ENCODE data around the gene NSMCE4A. TPM values are rescaled to one million over a fixed set of nuclear protein-coding genes. Genes with fewer than 3 reads are reported as not detected.

Gene NSMCE4A
- total RNA-seq, 1 experiment from 2014 or later: 64.4 TPM

- Mint-ChIP-seq H3K27me3 (ENCODE audit: low read depth) (no peaks in the 10 kb centered on the region), H3K27ac (no peak overlapping the region), H3K9me3 (no peaks in the 10 kb centered on the region), H3K36me3 (no peaks in the 10 kb centered on the region), H3K4me1 (peaks cover 25% of the 10 kb centered on the region), H3K4me3 (no peak overlapping the region)
- TF ChIP-seq FOXJ3 (CRISPR knock-in tag; IDR thresholded peaks at IDR 0.05; ENCODE audit: borderline replicate concordance) (no peak), ZNF121 (CRISPR knock-in tag; IDR thresholded peaks at IDR 0.05) (0 out of 2 replicates have a peak, but pooled peaks have one; percentile 32)
- no peak for DNase-seq (ENCODE audit: low spot score)
- POLR2A ChIA-PET: no interaction called here
- no peak for ATAC-seq
- CTCF ChIA-PET: interaction anchor here (1.9 kb wide), 1 partner anchor 29 kb away, joined by 6 read pairs; no protein-coding TSS in a partner anchor
Observed at GRCh38 chr10:122022276-122022675, 47.3 kb upstream of the NSMCE4A start.

- H3K4me3 Mint-ChIP-seq: no peak overlapping the region
- POLR2A ChIA-PET: no interaction called here
Observed at GRCh38 chr10:122021828-122022227, 46.8 kb upstream of the NSMCE4A start.

GRCh38 chr10:122021379-122021778 is 46.4 kb upstream of the NSMCE4A start:
- CTCF ChIA-PET: interaction anchor here (1.9 kb wide), 1 partner anchor 30 kb away, joined by 6 read pairs; no protein-coding TSS in a partner anchor
- Mint-ChIP-seq H3K27me3 (ENCODE audit: low read depth) (no peaks in the 10 kb centered on the region), H3K9me3 (no peaks in the 10 kb centered on the region), H3K4me3 (no peak overlapping the region), H3K4me1 (peaks cover 25% of the 10 kb centered on the region), H3K36me3 (no peaks in the 10 kb centered on the region), H3K27ac (no peak overlapping the region)
- POLR2A ChIA-PET: no interaction called here
- ATAC-seq (no peak), DNase-seq (ENCODE audit: low spot score) (no peak)
- TF ChIP-seq AFF4 (CRISPR knock-in tag; IDR thresholded peaks at IDR 0.05; ENCODE audit: borderline replicate concordance) (no peak), CBFB (CRISPR knock-in tag; IDR thresholded peaks at IDR 0.05; ENCODE audit: low read depth) (no peak), USF1 (CRISPR knock-in tag; IDR thresholded peaks at IDR 0.05) (no peak), TP53 (CRISPR knock-in tag; IDR thresholded peaks at IDR 0.05) (no peak), HMGA2 (CRISPR knock-in tag; IDR thresholded peaks at IDR 0.05) (no peak), ERG (CRISPR knock-in tag; IDR thresholded peaks at IDR 0.05) (no peak)

More at GRCh38 chr10:122021828-122022227, 46.8 kb upstream of the NSMCE4A start:
- Mint-ChIP-seq H3K36me3 (no peaks in the 10 kb centered on the region), H3K27ac (no peak overlapping the region; the same call in 1 of the 2 replicates), H3K4me1 (peaks cover 25% of the 10 kb centered on the region), H3K27me3 (ENCODE audit: low read depth) (no peaks in the 10 kb centered on the region), H3K9me3 (no peaks in the 10 kb centered on the region)
- TF ChIP-seq HMGXB4 (CRISPR knock-in tag; IDR thresholded peaks at IDR 0.05) (no peak), ELF4 (CRISPR knock-in tag; IDR thresholded peaks at IDR 0.05; ENCODE audit: low read depth) (no peak), E2F5 (CRISPR knock-in tag; IDR thresholded peaks at IDR 0.05) (no peak), CDX4 (CRISPR knock-in tag; IDR thresholded peaks at IDR 0.05; ENCODE audit: borderline replicate concordance) (no peak), NFE2L1 (CRISPR knock-in tag; IDR thresholded peaks at IDR 0.05) (no peak), FOXP4 (CRISPR knock-in tag; IDR thresholded peaks at IDR 0.05) (no peak), ZNF671 (CRISPR knock-in tag; IDR thresholded peaks at IDR 0.05) (no peak)
- DNase-seq (ENCODE audit: low spot score): no peak
- no peak for ATAC-seq
- CTCF ChIA-PET: interaction anchor here (1.9 kb wide), 1 partner anchor 30 kb away, joined by 6 read pairs; no protein-coding TSS in a partner anchor
